Stimulated activated CD8-positive, alpha-beta memory T cell treated with anti-CD3 and anti-CD28 coated beads, Interleukin-12 subunit alpha, Interleukin-12 subunit beta, amount 100 ng/mL, for 1 hour (primary cell): ENCODE measurements around the gene DHRS9.
"Not testable (repeated sequence)": the region's sequence is repeated elsewhere in the genome, so short reads cannot be mapped to it uniquely, and the experiment has no call there.

ENCODE experiments used
- DNase-seq: peaks from one replicate; pipeline ENCODE4 v3.0.0-alpha.2; 2020; ENCODE audit warnings: low read depth

The DHRS9 gene

DNA sequence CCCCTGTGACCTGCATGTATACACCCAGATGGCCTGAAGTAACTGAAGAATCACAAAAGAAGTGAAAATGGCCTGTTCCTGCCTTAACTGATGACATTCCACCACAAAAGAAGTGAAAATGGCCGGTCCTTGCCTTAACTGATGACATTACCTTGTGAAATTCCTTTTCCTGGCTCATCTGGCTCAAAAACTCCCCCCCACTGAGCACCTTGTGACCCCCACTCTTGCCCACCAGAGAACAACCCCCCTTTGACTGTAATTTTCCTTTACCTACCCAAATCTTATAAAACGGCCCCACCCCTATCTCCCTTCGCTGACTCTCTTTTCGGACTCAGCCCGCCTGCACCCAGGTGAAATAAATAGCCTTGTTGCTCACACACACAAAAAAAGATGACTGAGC lies 67.1 kb downstream of the DHRS9 start:
- DNase-seq = not testable (repeated sequence)

DNA sequence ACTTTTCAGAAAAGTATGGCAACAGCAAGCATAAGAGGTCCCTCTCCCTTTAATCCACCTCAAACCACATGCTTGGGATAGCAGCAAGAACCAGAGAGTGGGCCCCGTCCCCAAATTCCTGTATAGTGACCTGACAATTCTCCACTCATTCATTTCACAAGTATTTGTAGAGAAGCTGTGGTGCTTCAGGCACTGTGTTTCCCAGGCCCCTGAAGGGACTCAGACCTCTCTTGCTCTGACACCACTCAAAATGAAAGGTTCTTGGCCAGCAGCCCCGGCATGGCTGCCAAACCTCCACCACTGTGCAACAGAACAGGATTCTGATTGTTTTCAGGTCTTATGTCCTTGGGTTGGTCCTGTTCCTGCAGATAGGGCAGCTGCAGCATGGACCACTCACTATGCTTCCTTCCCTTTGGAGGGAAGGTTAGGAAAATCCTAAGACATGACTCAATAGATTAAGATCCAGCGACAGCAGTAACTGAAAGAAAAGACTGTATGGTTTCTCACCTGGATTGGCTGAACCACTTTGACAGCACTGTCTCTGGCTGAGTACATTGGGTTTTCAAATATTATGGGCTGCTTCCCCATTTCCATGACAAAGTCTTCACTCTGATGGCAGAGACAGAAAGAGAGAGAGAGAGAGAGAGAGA lies 67.6 kb downstream of the DHRS9 start:
- DNase-seq = no peak

GRCh38 chr2:169137924-169138323 lies 68.6 kb downstream of the DHRS9 start:
- DNase-seq = no peak

DNA sequence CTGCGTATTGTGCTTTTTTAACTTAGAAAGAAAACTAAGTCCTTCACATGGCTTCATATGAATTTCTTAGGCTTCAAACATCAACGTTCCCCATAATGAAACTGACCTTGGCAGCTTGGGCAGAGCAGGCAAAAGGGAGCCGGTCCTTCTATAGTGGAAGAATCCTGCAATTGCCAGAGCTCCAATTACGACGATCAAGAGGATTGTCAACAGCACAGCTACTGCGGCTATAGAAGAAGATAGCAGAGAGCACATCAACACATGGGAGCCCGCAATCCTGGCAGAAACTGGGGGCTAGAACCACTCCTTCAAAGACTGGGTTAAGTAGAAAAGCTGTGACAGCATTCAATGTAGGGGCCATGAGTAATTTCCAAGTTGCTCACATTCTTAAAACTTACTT lies 69.8 kb downstream of the DHRS9 start:
- no peak for DNase-seq

DNA sequence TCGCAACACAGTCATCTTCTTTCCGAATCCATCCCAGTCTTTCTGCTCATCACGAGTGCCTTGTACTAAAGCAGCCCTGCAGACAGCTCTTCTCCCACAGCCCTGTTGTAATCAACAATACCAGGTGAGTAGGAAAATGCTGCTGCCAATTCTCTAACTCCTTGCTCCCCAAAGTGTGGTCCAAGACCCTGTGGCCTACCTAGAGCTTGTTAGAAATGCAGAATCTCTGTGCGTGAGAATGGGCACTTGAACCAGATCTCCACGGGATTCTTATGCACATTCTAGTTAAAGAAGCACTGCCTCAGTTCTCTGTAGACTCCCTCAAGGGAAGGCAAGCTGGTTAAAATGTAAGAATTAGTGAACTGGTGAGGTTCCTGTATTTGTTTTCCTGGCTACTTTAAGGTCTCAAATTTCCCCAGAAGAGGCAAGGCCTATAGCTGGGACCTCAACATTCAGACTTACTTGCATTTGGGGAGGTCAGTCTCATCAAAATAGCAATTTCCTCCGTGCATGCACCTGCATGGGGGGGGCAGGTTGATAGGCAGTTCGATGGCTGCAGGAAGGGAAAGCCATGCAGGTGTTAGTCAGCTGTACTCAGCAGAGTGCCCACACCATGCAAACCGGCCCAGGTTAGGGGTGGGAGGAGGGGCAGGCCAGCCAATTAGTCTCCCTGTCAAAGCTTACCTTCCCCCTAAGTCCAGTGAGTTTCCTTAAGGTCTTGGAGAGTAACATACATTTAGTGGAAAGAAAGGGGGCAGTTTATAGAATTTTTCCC lies 70.8 kb downstream of the DHRS9 start:
- DNase-seq = no peak

GRCh38 chr2:169141713-169142352 lies 72.5 kb downstream of the DHRS9 start:
- peak; percentile 32 for DNase-seq

DNA sequence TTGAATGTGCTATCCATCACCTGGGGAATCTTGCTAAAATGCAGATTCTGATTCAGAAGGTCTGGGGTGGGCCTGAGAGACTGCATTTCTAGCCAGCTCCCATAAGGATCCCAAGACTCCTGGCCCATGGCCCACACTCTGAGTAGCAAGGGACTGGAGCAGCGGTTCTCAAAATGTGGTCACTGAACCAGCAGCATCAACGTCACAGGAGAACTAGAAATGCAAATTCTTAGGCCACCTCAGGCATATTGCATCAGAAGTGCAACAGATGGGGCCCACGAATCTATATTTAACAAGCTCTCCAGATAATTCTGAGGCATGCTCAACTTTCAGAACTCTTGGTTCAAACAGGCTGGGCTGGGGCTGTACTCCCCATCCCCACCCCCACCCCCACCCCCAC lies 74.6 kb downstream of the DHRS9 start:
- no peak for DNase-seq
